HG03039 (cell line): ENCODE data around the gene FOXF2.

Experiments
- ATAC-seq: cut with Tn5 transposase; IDR thresholded peaks from one replicate; pipeline ENCODE4 v1.9.1; 2021; ENCODE audit warnings: mild to moderate bottlenecking, moderate library complexity; ENCODE audit not compliant: unreplicated experiment

Gene FOXF2

GRCh38 chr6:1405221-1405620 is 15.8 kb downstream of the FOXF2 start:
- no peak for ATAC-seq

GRCh38 chr6:1406306-1407072 is 17.1 kb downstream of the FOXF2 start:
- ATAC-seq = no peak

GRCh38 chr6:1407499-1407990 is 18.2 kb downstream of the FOXF2 start:
- ATAC-seq = no peak

- no peak for ATAC-seq
These were observed 20.5 kb downstream of the FOXF2 start for GRCh38 chr6:1409774-1410465.

GRCh38 chr6:1412901-1413300 is 23.5 kb downstream of the FOXF2 start:
- no peak for ATAC-seq

GRCh38 chr6:1415416-1416063 is 26.2 kb downstream of the FOXF2 start:
- no peak for ATAC-seq

- ATAC-seq = no peak
These were observed 26.9 kb downstream of the FOXF2 start for GRCh38 chr6:1416191-1416760.

- no peak for ATAC-seq
These were observed 27.4 kb downstream of the FOXF2 start for GRCh38 chr6:1416820-1417219.

- no peak for ATAC-seq
These were observed 28.3 kb downstream of the FOXF2 start for GRCh38 chr6:1417718-1418117.

GRCh38 chr6:1418471-1419191 is 29.3 kb downstream of the FOXF2 start:
- no peak for ATAC-seq

GRCh38 chr6:1420382-1420781 is 31.0 kb downstream of the FOXF2 start:
- no peak for ATAC-seq

- no peak for ATAC-seq
These were observed 32.9 kb downstream of the FOXF2 start for GRCh38 chr6:1422290-1422689.

- ATAC-seq = no peak
These were observed 34.2 kb downstream of the FOXF2 start for GRCh38 chr6:1423578-1423977.

- no peak for ATAC-seq
These were observed 35.0 kb downstream of the FOXF2 start for GRCh38 chr6:1424306-1424927.

- no peak for ATAC-seq
These were observed 37.0 kb downstream of the FOXF2 start for GRCh38 chr6:1426416-1426815.

GRCh38 chr6:1435806-1436205 is 46.4 kb downstream of the FOXF2 start:
- ATAC-seq = no peak

- ATAC-seq = no peak
These were observed 47.2 kb downstream of the FOXF2 start for GRCh38 chr6:1436334-1437306.

GRCh38 chr6:1437553-1438406 is 48.4 kb downstream of the FOXF2 start:
- no peak for ATAC-seq
